ENCODE data around the gene SEPTIN2.
A peak's percentile ranks its signal among the peaks of the same experiment; 100 is the strongest.
"Not testable (repeated sequence)": the region's sequence is repeated elsewhere in the genome, so short reads cannot be mapped to it uniquely, and the experiment has no call there.

Gene SEPTIN2

DNA sequence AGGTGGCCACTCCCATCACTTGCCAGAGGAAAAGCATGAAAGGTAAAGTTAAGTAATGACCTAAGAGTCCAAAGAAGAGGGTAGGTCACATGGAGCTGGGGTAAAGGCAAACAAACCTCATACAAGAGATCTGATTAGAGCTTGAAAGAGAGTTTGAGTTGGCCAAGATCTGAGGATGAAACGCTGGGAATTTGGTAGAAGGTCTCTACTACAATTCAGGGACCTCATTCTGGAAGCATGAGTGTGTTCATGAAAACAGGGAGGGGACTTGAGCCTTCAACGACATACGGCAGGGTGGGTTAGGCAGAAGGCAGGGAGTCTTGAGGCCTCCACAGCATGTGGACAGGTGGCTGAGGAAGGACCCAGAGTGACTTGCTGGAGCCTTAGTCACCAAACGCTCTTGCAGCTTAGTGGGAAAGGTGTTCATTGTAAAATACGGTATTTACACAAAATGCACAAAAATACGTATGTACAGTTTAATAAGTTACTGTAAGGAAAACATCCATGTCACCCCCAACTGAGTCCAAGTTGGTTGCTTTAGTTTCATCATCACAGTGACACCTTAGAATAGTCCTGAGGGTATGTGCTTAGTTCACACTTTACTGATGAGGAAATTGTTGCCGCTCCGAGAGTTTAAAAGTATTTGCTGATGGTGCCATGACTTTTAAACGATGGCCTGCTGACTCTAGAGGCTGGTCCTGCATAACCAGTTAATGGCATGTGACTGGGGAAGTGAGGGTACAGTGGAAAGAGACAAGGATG lies 35.3 kb downstream of the SEPTIN2 start:
- DNase-seq (ENCODE audit: low read depth in 2 of 2): no peak

DNA sequence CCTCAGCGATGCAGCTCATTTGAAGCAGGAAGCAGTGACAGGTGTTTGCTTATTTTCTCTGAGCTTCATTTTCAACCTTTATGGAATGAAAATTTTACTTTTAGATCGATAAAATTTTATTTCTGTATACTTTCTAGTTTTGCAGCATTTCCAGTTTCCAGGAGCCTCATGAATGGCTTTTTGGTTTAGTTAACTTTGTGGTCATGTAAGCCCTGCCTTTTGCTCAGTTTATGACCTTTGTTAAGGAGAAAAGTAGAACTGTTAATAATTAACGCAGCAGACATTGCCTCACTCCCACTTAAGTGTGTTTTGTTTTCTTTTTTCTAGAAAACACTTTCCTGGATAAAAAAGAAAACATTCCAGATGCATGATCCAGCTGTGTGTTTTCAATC lies 35.9 kb downstream of the SEPTIN2 start:
- DNase-seq (ENCODE audit: low read depth in 2 of 2): no peak

DNA sequence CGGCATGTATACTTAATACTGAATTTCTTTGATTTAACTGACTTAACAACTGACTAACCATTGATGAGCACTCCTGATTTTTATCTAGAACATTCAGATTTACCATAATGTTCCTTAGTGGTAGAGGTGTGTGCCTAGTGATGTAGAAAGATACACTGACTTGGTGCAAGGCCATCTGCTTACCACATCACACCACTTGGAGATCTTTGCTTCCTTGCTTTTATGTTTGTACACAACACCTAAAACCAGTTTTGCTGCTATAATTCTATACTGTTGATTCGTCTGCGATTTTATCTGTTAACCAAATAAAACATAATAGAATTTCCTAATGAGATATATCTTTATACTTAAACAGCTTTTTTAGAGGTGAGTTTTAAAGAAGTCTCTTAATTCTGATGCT lies 36.5 kb downstream of the SEPTIN2 start:
- no peak for DNase-seq (ENCODE audit: low read depth in 2 of 2)

DNA sequence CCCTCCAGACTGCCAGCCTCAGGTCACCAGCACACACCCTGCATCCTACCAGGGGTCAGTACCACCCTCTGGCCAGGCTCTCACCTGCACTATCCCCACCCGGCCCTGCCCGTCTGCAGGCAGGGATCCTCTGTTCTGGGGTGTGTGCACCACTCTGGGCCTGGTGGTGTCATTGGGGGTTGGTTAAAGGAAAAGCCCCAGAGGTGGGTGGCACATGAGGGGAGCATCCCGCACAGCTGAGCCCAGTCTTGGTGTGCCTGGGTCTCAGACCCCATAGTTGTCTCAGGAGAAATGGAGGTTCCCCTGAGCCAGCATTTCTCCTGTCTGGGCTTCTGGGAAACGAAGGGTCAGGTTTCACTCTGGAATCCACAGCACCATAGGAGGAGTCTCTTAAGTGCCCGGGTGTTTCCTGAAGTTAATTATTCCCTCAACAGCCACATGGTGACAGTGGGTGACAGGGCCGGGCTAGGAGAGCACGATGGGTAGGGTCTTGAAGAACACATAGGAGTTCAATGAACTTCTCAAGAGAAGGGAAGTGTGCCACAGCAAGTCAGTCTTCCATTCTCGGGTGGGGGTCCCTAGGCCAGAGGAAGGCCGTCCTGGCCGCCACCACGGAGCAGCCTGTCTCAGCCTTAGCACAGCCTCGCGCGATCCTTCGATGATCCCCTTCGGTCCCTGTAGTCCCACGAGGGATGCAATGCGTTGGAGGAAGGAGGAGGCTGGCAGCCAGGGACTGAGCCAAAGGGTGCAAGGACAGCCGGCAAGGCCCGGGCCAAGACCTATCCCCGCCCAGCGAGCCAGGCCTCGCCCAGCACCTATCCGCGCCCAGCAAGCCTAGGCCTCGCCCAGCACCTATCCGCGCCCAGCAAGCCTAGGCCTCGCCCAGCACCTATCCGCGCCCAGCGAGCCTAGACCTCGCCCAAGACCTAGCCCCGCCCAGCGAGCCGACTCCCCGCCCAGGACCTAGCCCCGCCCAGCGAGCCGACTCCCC lies 39.2 kb downstream of the SEPTIN2 start:
- DNase-seq (ENCODE audit: low read depth in 2 of 2): peak; percentile 60 to 63

DNA sequence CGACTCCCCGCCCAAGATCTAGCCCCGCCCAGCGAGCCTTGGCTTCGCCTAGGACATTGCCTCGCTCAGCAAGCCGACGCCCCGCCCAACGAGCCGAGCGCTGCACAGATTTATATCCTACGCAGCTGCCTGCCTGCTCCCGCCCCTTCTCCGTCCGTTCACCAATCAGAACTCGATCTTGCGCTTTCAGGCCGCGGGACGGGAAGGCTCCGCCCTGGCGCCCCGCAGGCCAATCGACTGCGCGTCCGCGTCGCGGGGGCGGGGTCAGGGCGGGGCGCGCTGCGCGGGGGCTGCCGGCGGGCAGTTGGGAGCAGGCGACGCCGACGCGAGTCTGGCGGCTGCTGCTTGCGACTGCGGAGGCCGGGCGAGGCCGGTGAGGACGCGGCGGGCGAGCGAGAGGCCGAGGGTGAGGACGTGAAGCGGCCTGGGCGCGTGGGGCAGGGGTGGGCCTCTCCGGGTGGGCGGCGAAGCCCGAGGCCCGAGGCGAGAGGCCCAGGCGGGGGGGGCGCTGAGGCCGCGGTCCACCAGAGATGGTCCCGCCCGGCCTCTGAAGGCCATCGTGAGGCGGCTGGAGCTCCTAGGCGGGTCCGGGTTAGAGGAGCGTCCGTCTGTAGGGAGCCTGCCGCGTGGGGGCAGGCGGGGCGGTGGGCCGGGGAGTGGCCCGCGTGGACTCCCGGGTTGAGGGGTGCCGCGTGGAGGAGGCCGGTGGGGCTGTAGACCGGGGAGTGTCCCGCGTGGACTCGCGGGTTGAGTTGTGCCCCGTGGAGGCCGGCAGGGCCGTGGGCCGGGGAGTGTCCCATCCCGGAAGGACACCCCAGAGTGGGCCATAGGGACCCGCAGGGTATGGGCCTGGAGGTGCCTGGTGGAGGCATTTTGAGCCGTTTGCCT lies 40.5 kb downstream of the SEPTIN2 start, which contains the start of gene FARP2:
Gene FARP2 (plus strand): TSS at position 303 of the 888 bp plus-strand sequence. CDS start 16,823 bp downstream, outside the sequence.
- DNase-seq (ENCODE audit: low read depth in 2 of 2): peak; percentile 95 to 96

DNA sequence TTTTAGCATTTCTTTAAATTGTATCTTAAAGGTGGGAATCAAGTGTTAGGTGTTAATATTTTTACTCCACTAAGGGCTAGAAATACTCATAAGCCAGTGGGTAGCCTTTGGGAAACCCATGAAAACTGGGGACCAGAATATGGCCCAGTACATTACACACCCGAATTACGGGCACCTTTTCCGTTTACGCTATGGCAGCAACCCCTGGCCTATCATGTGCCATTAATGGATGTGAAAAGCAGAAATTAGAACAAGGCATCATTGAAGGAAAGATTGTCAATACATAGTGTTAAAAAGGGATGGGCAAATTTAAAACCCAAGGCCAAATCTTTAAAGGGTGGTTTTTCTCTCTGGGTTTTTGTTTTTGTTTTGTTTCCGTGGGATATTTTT lies 41.1 kb downstream of the SEPTIN2 start:
- DNase-seq (ENCODE audit: low read depth in 2 of 2): no peak

DNA sequence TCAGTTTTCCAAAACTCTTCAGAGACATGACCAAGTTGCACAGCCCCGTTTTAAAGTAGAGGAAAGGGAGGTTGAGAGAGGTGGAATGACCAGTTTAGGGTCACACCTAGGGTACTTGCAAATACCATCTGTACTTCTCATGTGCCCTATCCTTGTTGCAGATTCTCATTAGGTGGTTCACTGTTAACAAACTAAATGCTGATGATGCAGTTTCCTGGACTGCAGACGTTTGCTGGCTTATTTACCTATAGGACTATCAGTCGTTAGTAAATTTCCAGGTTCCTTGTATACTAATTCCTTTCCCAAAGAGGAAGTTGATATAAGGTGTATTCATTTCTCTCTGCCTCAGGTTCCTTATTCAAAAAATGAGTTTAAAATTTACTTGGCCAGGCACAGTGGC lies 41.8 kb downstream of the SEPTIN2 start:
- no peak for DNase-seq (ENCODE audit: low read depth in 2 of 2)

DNA sequence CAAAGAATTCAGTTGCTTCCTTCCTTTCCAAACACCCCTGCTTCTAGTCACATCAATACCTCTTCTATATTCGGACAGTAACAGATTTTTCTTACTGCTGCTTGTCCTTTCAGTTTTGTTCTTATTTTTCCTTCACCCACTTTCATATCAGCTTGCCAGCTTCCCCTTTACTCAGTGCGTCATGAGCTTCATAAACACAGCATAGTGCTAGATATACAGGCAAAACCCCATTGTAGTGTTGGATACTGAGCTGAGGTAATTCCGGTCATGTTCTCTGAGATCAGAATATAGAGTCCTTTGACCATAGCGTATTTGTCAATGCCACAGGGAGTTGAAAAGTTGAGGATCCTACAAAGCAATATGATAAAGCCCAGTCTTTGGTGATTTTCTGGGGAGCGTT lies 42.7 kb downstream of the SEPTIN2 start:
- DNase-seq (ENCODE audit: low read depth in 2 of 2): no peak

DNA sequence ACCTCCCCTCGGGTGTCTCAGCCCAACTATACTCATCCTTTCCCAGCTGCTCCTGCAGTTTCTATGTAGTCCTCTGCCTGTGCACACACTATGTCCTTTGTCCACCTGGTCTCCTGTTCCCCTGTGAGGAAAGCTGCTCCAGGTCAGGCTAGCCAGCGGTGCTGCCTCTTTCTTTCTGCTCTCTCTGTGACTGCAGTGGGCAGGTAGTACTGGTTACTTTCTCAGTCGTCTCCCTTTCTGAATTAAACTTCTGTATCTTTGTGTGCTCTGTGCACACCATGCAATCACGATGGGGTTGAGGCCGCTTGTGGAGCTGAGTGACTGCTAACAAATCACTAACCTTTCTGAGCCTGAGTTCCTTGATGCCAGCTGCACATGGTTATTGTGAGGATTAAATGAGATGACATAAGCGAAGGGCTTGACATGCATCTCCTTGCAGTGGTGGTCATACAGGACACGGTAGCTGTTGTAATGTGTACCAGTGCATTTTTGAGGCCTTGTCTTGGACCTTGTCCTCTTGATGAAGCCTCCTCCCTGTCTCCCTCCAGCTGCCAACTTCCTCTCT lies 43.8 kb downstream of the SEPTIN2 start:
- DNase-seq (ENCODE audit: low read depth in 2 of 2): no peak

DNA sequence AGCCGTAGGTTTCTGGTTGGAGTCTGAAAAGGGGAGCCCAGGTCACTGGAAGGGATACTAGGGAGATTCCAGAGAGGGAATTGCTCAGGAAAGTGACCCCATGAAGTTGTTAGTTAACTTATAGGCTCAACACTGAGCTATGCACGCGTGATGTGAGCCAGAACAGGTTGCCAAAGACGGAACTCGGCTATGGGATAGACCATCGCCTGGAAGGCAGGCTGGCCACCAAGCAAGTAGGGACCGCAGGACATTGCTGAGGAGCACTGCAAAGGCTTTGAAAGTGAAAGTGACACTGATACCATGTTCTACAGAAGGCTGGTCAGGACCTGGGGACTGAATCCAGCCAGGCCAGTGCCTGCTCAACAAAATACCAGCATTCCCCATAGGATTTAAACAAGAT lies 47.7 kb downstream of the SEPTIN2 start:
- no peak for DNase-seq (ENCODE audit: low read depth in 2 of 2)

DNA sequence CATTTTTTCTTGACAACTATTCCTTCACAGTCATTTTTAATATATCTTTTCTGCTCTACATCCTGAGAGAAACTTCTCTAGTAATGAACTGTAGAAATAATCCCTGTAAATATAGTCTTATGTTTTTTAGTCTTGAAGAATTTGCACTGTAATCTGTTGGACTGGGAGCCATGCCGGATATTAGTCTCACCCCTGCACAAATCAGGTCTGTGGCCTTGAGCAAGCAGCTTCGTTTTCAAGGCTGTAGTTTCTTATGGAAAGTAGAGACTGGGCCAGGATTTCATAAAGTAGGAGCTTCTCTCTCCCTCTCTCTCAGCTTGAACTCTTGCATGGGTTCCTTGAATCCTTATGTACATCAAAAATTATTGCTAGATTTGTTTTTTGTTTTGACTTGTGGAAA lies 49.1 kb downstream of the SEPTIN2 start:
- no peak for DNase-seq (ENCODE audit: low read depth in 2 of 2)

DNA sequence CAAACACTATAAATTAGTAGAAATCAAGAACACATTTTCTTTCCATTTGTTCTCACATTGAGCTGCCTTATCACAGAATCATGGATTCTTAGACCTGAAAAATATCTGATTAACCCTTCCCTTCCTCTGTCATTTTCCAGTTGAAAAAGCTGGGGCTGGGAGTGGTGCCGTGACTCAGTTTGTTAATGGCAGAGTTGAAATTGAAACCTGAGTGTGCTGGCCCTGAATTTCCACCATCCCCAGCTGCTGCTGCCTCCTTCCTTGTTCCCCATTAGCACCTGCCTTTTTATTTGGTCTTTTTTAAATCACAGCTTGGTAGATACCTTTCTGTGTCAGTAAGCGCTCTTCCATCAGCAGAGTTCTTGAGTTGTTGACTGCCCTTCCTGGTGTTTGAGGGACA lies 51.0 kb downstream of the SEPTIN2 start:
- DNase-seq (ENCODE audit: low read depth in 2 of 2): no peak

DNA sequence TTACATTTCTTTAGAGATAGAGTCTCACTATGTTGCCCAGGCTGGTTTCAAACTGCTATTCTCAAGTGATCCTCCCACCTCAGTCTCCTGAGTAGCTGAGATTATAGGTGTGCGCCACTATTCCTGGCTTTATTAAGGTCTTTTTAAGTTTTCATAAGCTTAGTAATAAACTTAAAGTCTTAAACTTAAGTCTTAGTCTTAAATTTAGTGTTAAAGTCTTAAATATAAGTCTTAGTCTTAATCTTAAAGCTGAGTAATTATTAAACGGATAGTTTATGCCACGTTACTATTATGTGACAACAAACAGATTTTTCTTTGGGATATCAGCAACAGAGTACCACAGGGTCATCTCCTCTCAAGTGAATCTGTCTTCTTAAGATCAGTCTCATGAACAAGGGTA lies 52.9 kb downstream of the SEPTIN2 start:
- no peak for DNase-seq (ENCODE audit: low read depth in 2 of 2)

DNA sequence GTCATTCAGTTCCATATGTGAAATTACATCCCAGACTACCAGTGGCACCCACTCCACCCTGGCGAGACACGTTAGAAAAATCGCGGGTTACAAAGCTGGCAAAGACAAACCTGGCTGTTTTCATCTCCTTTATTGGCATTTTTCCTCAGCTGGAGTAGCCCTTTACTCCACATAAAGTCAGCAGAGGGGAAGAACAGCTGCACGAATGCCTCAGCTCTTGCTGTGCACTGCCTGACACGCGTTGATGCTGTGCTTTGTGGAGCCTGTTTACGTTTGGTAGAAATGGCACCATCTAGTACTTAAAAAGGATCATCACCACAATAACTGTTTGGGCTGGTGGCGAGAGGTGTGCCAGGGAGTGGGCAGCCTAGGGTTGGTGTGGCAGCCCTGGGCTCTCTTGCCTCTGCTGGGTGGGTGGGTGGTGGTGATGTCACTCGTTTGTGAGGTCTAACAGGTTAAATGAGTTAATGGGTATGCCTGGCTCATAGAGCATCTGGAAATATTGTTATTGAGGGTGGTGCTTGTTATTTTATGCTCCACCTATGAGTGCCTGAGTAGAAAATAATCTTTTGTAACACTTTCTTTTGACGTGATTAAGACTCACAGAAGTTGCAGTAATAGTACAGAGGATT lies 56.8 kb downstream of the SEPTIN2 start:
- no peak for DNase-seq (ENCODE audit: low read depth in 2 of 2)

DNA sequence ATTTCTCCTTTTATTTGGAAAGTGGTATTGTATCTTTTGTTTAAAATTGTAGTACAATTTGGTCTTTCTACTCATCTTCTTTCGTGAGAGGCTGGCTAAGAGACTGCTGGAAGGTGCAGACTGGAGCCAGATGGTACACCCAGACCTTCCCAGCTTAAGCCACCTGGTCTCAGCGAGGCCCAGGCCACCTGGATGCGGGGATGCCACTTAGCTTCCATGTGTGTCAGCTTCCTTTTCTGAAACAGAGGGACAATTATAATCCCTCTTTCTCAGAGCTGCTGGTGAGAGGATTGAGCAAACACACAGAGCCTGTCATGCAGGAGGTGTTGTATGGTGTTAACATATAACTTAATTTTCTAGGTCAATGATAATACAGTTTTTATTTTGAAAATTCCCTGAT lies 57.7 kb downstream of the SEPTIN2 start:
- no peak for DNase-seq (ENCODE audit: low read depth in 2 of 2)

DNA sequence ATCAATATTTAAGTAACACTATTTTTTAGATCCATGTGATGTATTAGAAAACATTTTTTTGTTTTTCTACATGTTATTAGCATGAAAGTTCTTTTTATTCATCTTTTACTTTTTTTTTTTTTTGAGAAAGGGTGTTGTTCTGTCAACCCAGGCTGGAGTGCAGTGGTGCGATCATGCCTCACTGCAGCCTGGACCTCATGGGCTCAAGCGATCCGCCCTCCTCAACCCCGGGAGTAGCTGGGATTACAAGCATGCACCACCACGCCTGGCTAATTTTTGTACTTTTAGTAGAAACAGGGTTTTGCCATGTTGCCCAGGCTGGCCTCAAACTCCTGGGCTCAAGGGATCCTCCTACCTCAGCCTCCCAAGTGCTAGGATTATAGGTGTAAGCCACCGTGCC lies 58.2 kb downstream of the SEPTIN2 start:
- not testable (repeated sequence) for DNase-seq (ENCODE audit: low read depth in 2 of 2)

DNA sequence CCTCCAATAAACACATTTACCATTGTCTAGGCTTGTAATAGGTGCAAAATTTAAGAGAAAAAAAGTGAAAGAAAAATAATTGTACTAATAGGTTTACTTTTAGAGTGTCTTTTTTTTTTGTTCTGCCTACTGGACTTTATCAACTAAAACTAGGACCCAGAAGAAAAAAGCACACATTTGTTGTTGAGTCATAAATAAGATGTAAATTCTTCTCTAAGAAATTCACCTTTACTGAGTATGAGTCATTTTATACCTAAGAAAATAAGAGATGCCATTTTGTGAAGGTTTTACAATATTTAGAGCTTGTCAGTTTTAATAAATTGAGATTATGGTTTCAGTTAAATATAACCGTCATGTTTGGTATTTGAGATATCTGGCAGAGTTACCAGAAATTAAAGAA lies 59.6 kb downstream of the SEPTIN2 start:
- no peak for DNase-seq (ENCODE audit: low read depth in 2 of 2)

DNA sequence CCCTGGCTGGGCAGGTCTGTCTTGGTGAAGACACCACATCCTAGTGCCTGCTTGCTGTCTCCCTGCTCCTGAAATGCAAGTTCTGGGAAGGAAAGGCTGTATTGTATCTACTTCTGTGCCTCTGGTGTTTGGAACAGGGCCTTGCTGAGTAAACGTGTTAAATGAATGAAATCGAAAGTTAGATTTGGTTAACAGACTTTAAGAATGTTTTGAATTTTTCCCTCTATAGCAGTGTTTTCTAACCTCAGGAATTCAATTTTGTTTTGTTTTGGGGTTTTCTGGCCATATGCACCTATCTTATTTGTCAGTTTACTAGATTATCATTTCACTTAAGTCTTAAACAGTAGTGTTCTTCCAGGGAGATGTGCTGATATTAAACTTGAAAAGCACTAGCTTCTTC lies 61.1 kb downstream of the SEPTIN2 start:
- DNase-seq (ENCODE audit: low read depth in 2 of 2): no peak

DNA sequence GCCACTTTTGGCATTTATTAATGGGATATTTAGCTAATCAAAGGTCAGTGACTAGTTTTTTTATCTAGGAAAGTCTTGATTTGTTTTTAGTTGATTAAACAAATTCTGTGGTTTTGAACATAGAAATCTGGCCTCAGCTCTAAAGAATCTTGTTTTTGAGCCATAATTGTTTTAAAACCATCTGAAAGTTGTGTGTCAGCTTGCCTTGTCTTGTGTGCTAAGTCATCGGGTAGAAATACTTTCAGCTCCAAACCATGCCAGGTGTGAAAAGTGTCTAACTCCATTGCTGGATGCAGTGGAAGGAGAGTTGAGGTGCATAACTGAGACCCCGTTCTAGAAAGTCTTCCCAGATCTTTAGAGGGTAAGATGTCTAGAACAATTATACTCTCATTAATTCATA lies 63.1 kb downstream of the SEPTIN2 start:
- no peak for DNase-seq (ENCODE audit: low read depth in 2 of 2)

DNA sequence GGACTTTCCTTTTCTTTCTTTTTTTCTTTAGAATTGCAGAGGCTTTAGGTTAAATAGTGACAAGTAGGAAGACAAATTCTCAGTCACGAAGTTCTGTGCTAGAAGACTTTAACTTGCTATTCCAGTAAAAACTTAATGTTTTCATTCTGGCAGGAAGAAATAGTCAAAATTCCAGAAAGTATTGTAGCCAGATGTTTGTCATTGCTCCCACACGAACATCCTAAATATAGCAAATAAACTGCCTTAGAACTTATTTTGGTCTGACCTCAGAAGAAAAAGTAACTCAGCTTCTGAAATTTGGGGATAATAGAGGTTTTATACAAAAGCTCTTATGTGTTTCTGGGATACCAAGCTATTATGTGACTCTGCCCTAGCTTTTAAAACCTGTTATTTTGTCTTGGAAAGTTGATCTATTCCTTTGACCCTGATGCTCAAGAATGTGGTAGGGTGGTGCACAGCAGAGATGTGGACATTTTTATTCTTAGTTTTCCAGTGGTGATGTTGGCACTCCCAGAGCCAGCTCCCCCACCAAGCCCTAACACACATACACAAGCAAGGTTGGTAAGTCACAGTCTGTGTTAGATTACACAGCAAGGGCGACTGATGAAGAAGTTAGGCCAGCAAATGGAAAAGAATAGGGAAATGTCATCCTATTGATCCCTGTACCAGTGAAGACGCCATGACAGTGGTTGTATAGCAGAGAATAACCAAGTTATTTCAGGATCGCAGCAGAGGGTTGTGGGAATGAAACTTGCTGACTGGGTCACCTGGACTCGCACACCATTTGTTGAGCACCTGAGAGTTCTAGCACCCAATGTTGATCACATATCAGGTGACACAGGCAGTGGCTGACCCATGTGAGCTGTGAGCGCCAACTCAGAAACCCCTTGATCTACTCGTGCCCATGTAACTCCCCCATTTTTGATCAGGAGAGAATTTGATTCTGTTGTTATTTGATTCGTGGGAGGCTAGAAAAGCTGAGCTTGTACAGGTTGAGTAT lies 64.1 kb downstream of the SEPTIN2 start:
- DNase-seq (ENCODE audit: low read depth in 2 of 2): no peak
